H9 (cell line): Measurements from ENCODE around the gene YEATS2. TPM values are rescaled to one million over a fixed set of nuclear protein-coding genes. Genes with fewer than 3 reads are reported as not detected.

Source experiments
- DNase-seq: peaks from one replicate; pipeline ENCODE4 v3.0.0-alpha.2; 2017
- H2AFZ ChIP-seq: one replicate; pipeline ENCODE4 v1.6.1; 2013; ENCODE audit warnings: mild to moderate bottlenecking, low read length, control low read depth, moderate library complexity
- H2AK5ac ChIP-seq: 2 replicates; pipeline ENCODE4 v1.6.1; 2013; ENCODE audit warnings: low read length, control low read depth, mixed read lengths; ENCODE audit not compliant: insufficient read length
- H2BK120ac ChIP-seq: one replicate; pipeline ENCODE4 v1.6.1; 2013; ENCODE audit warnings: low read depth, mild to moderate bottlenecking, low read length, control low read depth, inconsistent platforms; ENCODE audit not compliant: poor library complexity, severe bottlenecking
- H2BK12ac ChIP-seq: 2 replicates; pipeline ENCODE4 v1.6.1; 2013; ENCODE audit warnings: low read length, control low read depth, mixed read lengths, low read depth; ENCODE audit not compliant: insufficient read length
- H2BK15ac ChIP-seq: 2 replicates; pipeline ENCODE4 v1.6.1; 2013; ENCODE audit warnings: low read depth, low read length, control low read depth
- H2BK20ac ChIP-seq: one replicate; pipeline ENCODE4 v1.6.1; 2013; ENCODE audit warnings: low read depth, mild to moderate bottlenecking, low read length, control low read depth, inconsistent platforms; ENCODE audit not compliant: poor library complexity, severe bottlenecking
- H2BK5ac ChIP-seq: 2 replicates; pipeline ENCODE4 v1.6.1; 2013; ENCODE audit warnings: low read length, control low read depth, mixed read lengths; ENCODE audit not compliant: insufficient read length
- H3K14ac ChIP-seq: 2 replicates; pipeline ENCODE4 v1.6.1; 2013; ENCODE audit warnings: low read length, control low read depth; ENCODE audit not compliant: insufficient read depth
- H3K18ac ChIP-seq: 2 replicates; pipeline ENCODE4 v1.6.1; 2013; ENCODE audit warnings: low read depth, mild to moderate bottlenecking, mixed read lengths, low read length, control low read depth; ENCODE audit not compliant: insufficient read length
- H3K23ac ChIP-seq: 2 replicates; pipeline ENCODE4 v1.6.1; 2013; ENCODE audit warnings: low read length, control low read depth, mixed read lengths, low read depth; ENCODE audit not compliant: insufficient read length
- H3K23me2 ChIP-seq: 2 replicates; pipeline ENCODE4 v1.6.1; 2013; ENCODE audit warnings: low read depth, mild to moderate bottlenecking, mixed read lengths, low read length, control low read depth; ENCODE audit not compliant: insufficient read length, poor library complexity, severe bottlenecking
- H3K27ac ChIP-seq: 2 replicates; pipeline ENCODE4 v1.5.1; 2013; ENCODE audit warnings: low read length, control low read depth, mixed read lengths, low read depth; ENCODE audit not compliant: insufficient read length
- H3K27me3 ChIP-seq: 2 replicates; pipeline ENCODE4 v1.6.1; 2013; ENCODE audit warnings: low read length, control low read depth, inconsistent platforms; ENCODE audit not compliant: insufficient read depth
- H3K4ac ChIP-seq: 2 replicates; pipeline ENCODE4 v1.6.1; 2013; ENCODE audit warnings: low read depth, mild to moderate bottlenecking, control low read depth, inconsistent platforms, low read length, moderate library complexity
- H3K4me1 ChIP-seq: 2 replicates; pipeline ENCODE4 v1.6.1; 2013; ENCODE audit warnings: low read length, control low read depth, inconsistent platforms; ENCODE audit not compliant: insufficient read depth
- H3K4me2 ChIP-seq: 2 replicates; pipeline ENCODE4 v1.6.1; 2013; ENCODE audit warnings: low read length, control low read depth, mixed read lengths; ENCODE audit not compliant: insufficient read length, insufficient read depth
- H3K56ac ChIP-seq: 2 replicates; pipeline ENCODE4 v1.6.1; 2013; ENCODE audit warnings: low read depth, mild to moderate bottlenecking, mixed read lengths, low read length, control low read depth; ENCODE audit not compliant: insufficient read length
- H3K79me1 ChIP-seq: 2 replicates; pipeline ENCODE4 v1.6.1; 2013; ENCODE audit warnings: low read depth, mild to moderate bottlenecking, moderate library complexity, low read length, control low read depth, inconsistent platforms; ENCODE audit not compliant: insufficient read depth, poor library complexity, severe bottlenecking
- H3K79me2 ChIP-seq: 2 replicates; pipeline ENCODE4 v1.6.1; 2013; ENCODE audit warnings: low read length, control low read depth, inconsistent platforms; ENCODE audit not compliant: insufficient read depth
- H3K9ac ChIP-seq: 2 replicates; pipeline ENCODE4 v1.6.1; 2013; ENCODE audit warnings: low read length, control low read depth, mixed read lengths; ENCODE audit not compliant: insufficient read length; ENCODE audit errors: extremely low read depth
- H3K9me3 ChIP-seq: one replicate; pipeline ENCODE4 v1.6.1; 2013; ENCODE audit warnings: low read depth, low read length, inconsistent platforms; ENCODE audit not compliant: control insufficient read depth
- H3T11ph ChIP-seq: one replicate; pipeline ENCODE4 v1.6.1; 2013; ENCODE audit warnings: mild to moderate bottlenecking, low read length, control low read depth, inconsistent platforms
- H4K20me1 ChIP-seq: one replicate; pipeline ENCODE4 v1.6.1; 2013; ENCODE audit not compliant: control insufficient read depth, insufficient read length, insufficient read depth
- H4K5ac ChIP-seq: 2 replicates; pipeline ENCODE4 v1.6.1; 2013; ENCODE audit warnings: low read depth, mild to moderate bottlenecking, mixed read lengths, low read length, control low read depth; ENCODE audit not compliant: insufficient read length
- H4K8ac ChIP-seq: replicated peaks from 2 replicates; pipeline ENCODE4 v1.6.1; 2013; ENCODE audit warnings: low read length, control low read depth, mixed read lengths, low read depth; ENCODE audit not compliant: insufficient read length
- H4K91ac ChIP-seq: 2 replicates; pipeline ENCODE4 v1.6.1; 2013; ENCODE audit warnings: low read depth, mild to moderate bottlenecking, moderate library complexity, mixed read lengths, low read length, control low read depth; ENCODE audit not compliant: insufficient read length
- H3K27ac Mint-ChIP-seq, 3 experiments: 2 replicates in 2 of 3; 3 replicates in 1 of 3; pipeline ENCODE4 v1.8.0; 2020 to 2021; ENCODE audit warnings: mixed read lengths in 3 of 3, mild to moderate bottlenecking in 1 of 3, moderate library complexity in 1 of 3
- H3K27me3 Mint-ChIP-seq: 2 replicates; pipeline ENCODE4 v1.8.0; 2021; ENCODE audit warnings: low read depth, mild to moderate bottlenecking, moderate library complexity, mixed read lengths
- H3K36me3 Mint-ChIP-seq, 3 experiments: 2 replicates in 2 of 3; 3 replicates in 1 of 3; pipeline ENCODE4 v1.8.0; 2020 to 2021; ENCODE audit warnings: low read depth in 3 of 3, mixed read lengths in 3 of 3; ENCODE audit not compliant: insufficient read depth in 1 of 3
- H3K4me1 Mint-ChIP-seq, 2 experiments: 2 replicates each; pipeline ENCODE4 v1.8.0; 2020; ENCODE audit warnings: mixed read lengths in 2 of 2
- H3K4me3 Mint-ChIP-seq, 2 experiments: 2 replicates in 1 of 2; 3 replicates in 1 of 2; pipeline ENCODE4 v1.8.0; 2020 to 2021; ENCODE audit warnings: mild to moderate bottlenecking in 2 of 2, mixed read lengths in 2 of 2, moderate library complexity in 1 of 2
- H3K9me3 Mint-ChIP-seq, 2 experiments: 2 replicates in 1 of 2; 3 replicates in 1 of 2; pipeline ENCODE4 v1.8.0; 2020; ENCODE audit warnings: mild to moderate bottlenecking in 2 of 2, mixed read lengths in 2 of 2, moderate library complexity in 1 of 2
- WGBS: extraction: QIAGEN DNeasy Blood & Tissue Kit; methylation state at CpG from one replicate; pipeline ENCODE4 v1.1.7; 2013; ENCODE audit warnings: missing lambda C conversion rate, low lambda C conversion rate, mixed read lengths; ENCODE audit not compliant: insufficient read length; ENCODE audit errors: extremely low coverage; 5-methylcytosine and 5-hydroxymethylcytosine counted together
- total RNA-seq: library from RNA; stranded (reverse); gene quantifications from 2 replicates; pipeline ENCODE4 v1.2.1, GENCODE V29; 2021
- TF ChIP-seq, protein P1 (sequence below): fragments of 200-600 bp; sonication (generic); conservative IDR thresholded peaks from 3 replicates; pipeline ENCODE4 v1.8.0; 2021; ENCODE audit warnings: antibody characterized with exemption, mild to moderate bottlenecking

The YEATS2 gene
- total RNA-seq, 1 experiment from 2014 or later, result 40.3 TPM

DNA sequence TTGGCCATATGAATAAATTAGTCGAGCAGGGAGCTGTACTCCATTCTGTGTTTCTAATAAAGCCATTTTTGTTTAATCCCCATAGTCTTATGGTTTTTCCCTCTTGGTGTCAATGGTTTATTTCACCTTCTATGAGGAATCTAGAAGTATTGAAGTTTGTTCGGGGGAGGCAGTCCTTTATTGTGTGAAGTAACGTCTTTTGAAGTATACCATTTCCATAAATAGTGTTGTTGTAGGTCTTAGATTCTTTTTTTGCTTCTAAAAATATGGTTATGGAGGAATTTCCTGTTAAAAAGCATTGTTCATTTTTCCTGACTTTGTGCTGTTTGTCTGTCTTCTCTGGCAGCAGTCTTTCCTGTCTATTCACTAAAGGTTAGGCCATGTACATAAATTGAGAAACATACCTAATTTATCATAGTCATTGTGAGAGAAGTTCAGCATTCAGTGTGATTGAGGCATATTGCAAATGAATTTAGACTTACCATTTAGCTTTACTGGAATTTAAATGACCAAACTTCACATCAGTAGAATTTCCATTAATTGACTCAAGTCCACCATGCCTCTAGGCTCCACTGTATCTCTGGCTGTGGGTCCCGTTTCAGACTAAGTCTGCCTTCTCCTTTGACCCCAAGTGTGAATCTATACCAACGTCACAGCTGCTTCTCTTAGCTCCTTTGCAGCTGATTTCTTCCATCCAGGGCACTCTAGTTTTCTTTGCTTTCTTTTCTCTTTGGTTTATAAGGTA, 37.3 kb downstream of the YEATS2 start:
- Histone ChIP-seq H3K4me1 (no peaks in the 10 kb centered on the region), H3K4ac (no peak overlapping the region), H3K27ac (no peak overlapping the region), H4K8ac (no peak overlapping the region), H2BK20ac (no peak overlapping the region), H3K56ac (no peak overlapping the region), H3K79me2 (no peaks in the 10 kb centered on the region), H3K9ac (no peak overlapping the region), H2AK5ac (no peak overlapping the region), H3K27me3 (no peaks in the 10 kb centered on the region), H3T11ph (no peak overlapping the region), H3K18ac (no peak overlapping the region), H4K5ac (no peak overlapping the region), H3K79me1 (no peaks in the 10 kb centered on the region), H3K23me2 (no peaks in the 10 kb centered on the region), H2BK5ac (no peak overlapping the region), H4K91ac (no peak overlapping the region), H3K14ac (no peak overlapping the region), H2BK12ac (no peak overlapping the region), H2BK120ac (no peak overlapping the region), H2AFZ (no peak overlapping the region), H3K9me3 (no peaks in the 10 kb centered on the region), H3K4me2 (no peak overlapping the region), H3K23ac (no peak overlapping the region), H4K20me1 (no peaks in the 10 kb centered on the region), H2BK15ac (no peak overlapping the region)
- no peaks in the 10 kb centered on the region for H3K4me1 Mint-ChIP-seq
- H3K36me3 Mint-ChIP-seq, result peaks cover 44 to 78% (median 74%) of the 10 kb centered on the region in 3 experiments
- TF ChIP-seq, protein P1, sequence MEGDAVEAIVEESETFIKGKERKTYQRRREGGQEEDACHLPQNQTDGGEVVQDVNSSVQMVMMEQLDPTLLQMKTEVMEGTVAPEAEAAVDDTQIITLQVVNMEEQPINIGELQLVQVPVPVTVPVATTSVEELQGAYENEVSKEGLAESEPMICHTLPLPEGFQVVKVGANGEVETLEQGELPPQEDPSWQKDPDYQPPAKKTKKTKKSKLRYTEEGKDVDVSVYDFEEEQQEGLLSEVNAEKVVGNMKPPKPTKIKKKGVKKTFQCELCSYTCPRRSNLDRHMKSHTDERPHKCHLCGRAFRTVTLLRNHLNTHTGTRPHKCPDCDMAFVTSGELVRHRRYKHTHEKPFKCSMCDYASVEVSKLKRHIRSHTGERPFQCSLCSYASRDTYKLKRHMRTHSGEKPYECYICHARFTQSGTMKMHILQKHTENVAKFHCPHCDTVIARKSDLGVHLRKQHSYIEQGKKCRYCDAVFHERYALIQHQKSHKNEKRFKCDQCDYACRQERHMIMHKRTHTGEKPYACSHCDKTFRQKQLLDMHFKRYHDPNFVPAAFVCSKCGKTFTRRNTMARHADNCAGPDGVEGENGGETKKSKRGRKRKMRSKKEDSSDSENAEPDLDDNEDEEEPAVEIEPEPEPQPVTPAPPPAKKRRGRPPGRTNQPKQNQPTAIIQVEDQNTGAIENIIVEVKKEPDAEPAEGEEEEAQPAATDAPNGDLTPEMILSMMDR, result no peak
- H3K27ac Mint-ChIP-seq, result peak overlapping the region in 2 of 3 experiments; percentile 2 to 8; a peak in 1 of 7 replicates
- no peaks in the 10 kb centered on the region for H3K27me3 Mint-ChIP-seq
- no peak for DNase-seq
- no CpG with 5 or more reads among the region's 5 CpGs for WGBS
- no peak overlapping the region for H3K4me3 Mint-ChIP-seq
- H3K9me3 Mint-ChIP-seq, result no peaks in the 10 kb centered on the region
